K562 (cell line): ENCODE data around the gene VASH2. TPM values are rescaled to one million over a fixed set of nuclear protein-coding genes. Genes with fewer than 3 reads are reported as not detected.
A peak's percentile ranks its signal among the peaks of the same experiment; 100 is the strongest.

Experiments used
- BRD9 ChIP-seq: fragments of 450-650 bp; IDR thresholded peaks from 2 replicates; pipeline ENCODE4 v1.6.1; 2018; ENCODE audit warnings: low read depth; ENCODE audit not compliant: partially characterized antibody
- CAMTA2 ChIP-seq: fragments of 250-450 bp; sonication (Bioruptor Pico); conservative IDR thresholded peaks from 2 replicates; pipeline ENCODE4 v1.5.1; 2022
- CEBPB ChIP-seq: fragments of 450-650 bp; IDR thresholded peaks from 2 replicates; pipeline ENCODE4 v1.6.1; 2016; ENCODE audit warnings: missing genetic modification characterization, missing compliant biosample characterization
- CREM ChIP-seq: IDR thresholded peaks from 2 replicates; pipeline ENCODE4 v1.6.1; 2014; ENCODE audit warnings: antibody characterized with exemption, low read depth
- EP400 ChIP-seq: fragments of 450-650 bp; IDR thresholded peaks from 2 replicates; pipeline ENCODE4 v1.6.1; 2017; ENCODE audit warnings: antibody characterized with exemption, mild to moderate bottlenecking, moderate library complexity
- ESRRA ChIP-seq: fragments of 450-650 bp; IDR thresholded peaks from 2 replicates; pipeline ENCODE4 v1.6.1; 2014; ENCODE audit warnings: low read depth, mild to moderate bottlenecking, moderate library complexity, borderline replicate concordance
- FOXA3 ChIP-seq, 2 experiments: fragments of 450-650 bp in 1 of 2; sonication (generic) in 1 of 2; formaldehyde crosslinking; IDR thresholded peaks in 1 of 2; conservative IDR thresholded peaks in 1 of 2; 2 replicates each; pipeline versions ENCODE4 v1.4.0 to v1.8.0; 2020 to 2022; ENCODE audit warnings: mild to moderate bottlenecking in 2 of 2, missing genetic modification reagents in 1 of 2
- FOXJ2 ChIP-seq: fragments of 200-800 bp; sonication (Bioruptor generic); IDR thresholded peaks from 2 replicates; pipeline ENCODE4 v1.6.1; 2016; ENCODE audit warnings: missing genetic modification characterization, missing compliant biosample characterization
- FOXJ3 ChIP-seq: sonication (generic); formaldehyde crosslinking; IDR thresholded peaks from 2 replicates; pipeline ENCODE4 v1.4.0; 2020; ENCODE audit warnings: mild to moderate bottlenecking, missing genetic modification reagents
- HDAC2 ChIP-seq: fragments of 450-650 bp; IDR thresholded peaks from 2 replicates; pipeline ENCODE4 v1.6.1; 2016; ENCODE audit warnings: mild to moderate bottlenecking
- HDAC3 ChIP-seq: fragments of 450-650 bp; IDR thresholded peaks from 2 replicates; pipeline ENCODE4 v1.6.1; 2018; ENCODE audit warnings: borderline replicate concordance, mild to moderate bottlenecking, moderate library complexity; ENCODE audit not compliant: partially characterized antibody
- MAFF ChIP-seq: IDR thresholded peaks from 2 replicates; pipeline ENCODE4 v1.6.1; 2012; ENCODE audit warnings: low read length, improper control_type of control experiment
- MAFG ChIP-seq: fragments of 450-650 bp; conservative IDR thresholded peaks from 2 replicates; pipeline ENCODE4 v1.6.1; 2016; ENCODE audit warnings: missing genetic modification characterization, missing compliant biosample characterization
- MYC ChIP-seq, 2 experiments: fragments of 250-450 bp in 1 of 2; sonication (Bioruptor Pico) in 1 of 2; IDR thresholded peaks; 2 replicates each; pipeline versions ENCODE4 v1.5.1 to v1.6.1; 2012 to 2021; ENCODE audit warnings: low read depth in 2 of 2, borderline replicate concordance in 1 of 2, improper control_type of control experiment in 1 of 2, low read length in 1 of 2, mild to moderate bottlenecking in 1 of 2, moderate library complexity in 1 of 2
- RBFOX2 ChIP-seq: fragments of 200-400 bp; formaldehyde crosslinking; IDR thresholded peaks from 2 replicates; pipeline ENCODE4 v1.6.1; 2017; ENCODE audit warnings: low read depth, mild to moderate bottlenecking, low read length, moderate library complexity
- SMAD4 ChIP-seq: fragments of 250-450 bp; sonication (Bioruptor Pico); conservative IDR thresholded peaks from 2 replicates; pipeline ENCODE4 v1.8.0; 2021; ENCODE audit warnings: inconsistent platforms, mild to moderate bottlenecking, moderate library complexity
- STAG1 ChIP-seq: sonication (generic); formaldehyde crosslinking; IDR thresholded peaks from 2 replicates; pipeline ENCODE4 v1.5.0; 2020; ENCODE audit warnings: missing genetic modification reagents, borderline replicate concordance
- ZBED1 ChIP-seq: IDR thresholded peaks from 2 replicates; pipeline ENCODE4 v1.6.1; 2014
- ZBTB8A ChIP-seq: fragments of 450-650 bp; IDR thresholded peaks from 2 replicates; pipeline ENCODE4 v1.6.1; 2018; ENCODE audit warnings: mild to moderate bottlenecking, moderate library complexity; ENCODE audit not compliant: partially characterized antibody
- ZNF239 ChIP-seq: fragments of 250-450 bp; sonication (Bioruptor Pico); IDR thresholded peaks from 2 replicates; pipeline ENCODE4 v1.4.0; 2020; ENCODE audit warnings: mild to moderate bottlenecking
- polyA plus RNA-seq, 8 experiments: library from polyadenylated mRNA; depleted of rRNA in 4 of 8; stranded (reverse) in 5 of 8; unstranded in 3 of 8; fragments of >200 nt; fragmentation: Nextera tagmentation in 2 of 8; fragmentation: Illumina TruSeq in 1 of 8; extraction: Ambion mirVana in 2 of 8; extraction: Trizol in 1 of 8; gene quantifications; 2 replicates each; pipeline versions ENCODE4 v1.2.1 to v1.2.3, GENCODE V29; 2011 to 2014; ENCODE audit warnings: inconsistent platforms in 1 of 8, missing spikeins in 1 of 8
- total RNA-seq, 7 experiments: library from RNA; depleted of rRNA in 6 of 7; stranded (reverse); fragments of >200 nt in 6 of 7; fragmentation: Illumina TruSeq in 2 of 7; extraction: Trizol in 2 of 7; gene quantifications; 2 replicates each; pipeline versions ENCODE4 v1.2.1 to v1.2.3, GENCODE V29; 2011 to 2021; ENCODE audit warnings: low replicate concordance in 1 of 7
- TF ChIP-seq, protein P1 (sequence below): fragments of 450-650 bp; IDR thresholded peaks from 2 replicates; pipeline ENCODE4 v1.6.1; 2016; ENCODE audit warnings: missing biosample characterization, missing genetic modification characterization
- TF ChIP-seq, protein P2 (sequence below): fragments of 450-650 bp; formaldehyde crosslinking; IDR thresholded peaks from 2 replicates; pipeline ENCODE4 v1.4.0; 2020; ENCODE audit warnings: mild to moderate bottlenecking, moderate library complexity
- TF ChIP-seq, protein P3 (sequence below): sonication (generic); IDR thresholded peaks from 2 replicates; pipeline ENCODE4 v1.6.1; 2016

VASH2 gene
- total and polyA plus RNA-seq, 9 of the 15 experiments (the other 6 are each of a cell fraction or from before 2014, with no cell fraction given): 0.04 to 0.40 (median 0.10) TPM; not detected in 1

DNA sequence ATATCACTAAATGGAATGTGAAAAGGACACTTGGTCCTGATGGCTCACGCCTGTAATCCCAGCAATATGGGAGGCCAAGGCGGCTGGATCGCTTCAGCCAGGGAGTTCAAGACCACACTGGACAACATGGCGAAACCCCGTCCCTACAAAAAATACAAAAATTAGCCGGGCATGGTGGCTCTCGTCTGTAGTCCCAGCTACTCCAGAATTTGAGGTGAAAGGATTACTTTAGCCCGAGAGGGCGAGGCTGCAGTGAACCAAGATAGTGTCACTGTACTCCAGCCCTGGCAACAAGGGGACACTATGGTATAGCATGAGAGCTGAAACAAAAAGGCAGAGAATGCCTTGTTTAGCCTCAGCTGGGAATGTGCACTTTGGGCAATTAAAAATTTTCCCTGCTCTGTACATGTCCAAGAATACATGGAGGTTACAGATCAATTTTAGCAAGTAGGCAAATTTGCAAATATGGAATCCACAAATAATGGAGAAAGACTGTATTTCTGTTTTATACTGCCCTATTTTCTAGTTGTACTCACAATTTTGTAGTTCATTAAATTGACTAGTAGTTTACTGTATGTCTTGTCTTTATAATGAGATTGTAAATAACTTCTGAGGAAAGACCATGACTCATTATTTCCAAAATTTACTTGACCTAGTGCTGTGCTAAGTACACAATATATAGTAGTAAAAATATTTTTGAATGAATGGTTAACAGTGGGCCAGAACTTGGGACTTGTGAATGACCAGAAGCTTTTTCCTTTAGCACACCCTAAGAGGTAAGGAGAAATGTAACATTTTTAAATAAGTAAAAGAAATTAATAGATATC, 67.3 kb downstream of the VASH2 start (continued):
- TF ChIP-seq MAFF (peak; percentile 37; the same call in 1 of the 2 replicates), HDAC3 (peak; percentile 22), ZNF239 (CRISPR knock-in tag) (no peak), ZBED1 (no peak), EP400 (peak; percentile 32; the same call in 1 of the 2 replicates), BRD9 (peak; percentile 78), HDAC2 (0 out of 2 replicates have a peak, but pooled peaks have one; percentile 16), ZBTB8A (no peak), FOXA3 (CRISPR knock-in tag; conservative IDR thresholded peaks at IDR 0.05 in 1 of 2, IDR thresholded peaks at IDR 0.05 in 1 of 2) (0 out of 4 replicates have a peak, but pooled peaks of 1 of the 2 experiments have one; percentile 7), MAFG (tag) (peak; percentile 28; the same call in 1 of the 2 replicates), CREM (no peak), CAMTA2 (CRISPR knock-in tag) (no peak), RBFOX2 (no peak), ESRRA (peak; percentile 8; the same call in 1 of the 2 replicates), MYC (IDR thresholded peaks at IDR 0.05; ENCODE audit: low read depth, low read length) (no peak), MYC (CRISPR knock-in tag; IDR thresholded peaks at IDR 0.05; ENCODE audit: borderline replicate concordance, low read depth) (0 out of 2 replicates have a peak, but pooled peaks have one; percentile 19), FOXJ2 (tag) (0 out of 2 replicates have a peak, but pooled peaks have one; percentile 63), SMAD4 (peak; percentile 7; the same call in 1 of the 2 replicates), STAG1 (CRISPR knock-in tag) (no peak), CEBPB (tag) (0 out of 2 replicates have a peak, but pooled peaks have one; percentile 6), FOXJ3 (CRISPR knock-in tag) (no peak)
- TF ChIP-seq, protein P1, sequence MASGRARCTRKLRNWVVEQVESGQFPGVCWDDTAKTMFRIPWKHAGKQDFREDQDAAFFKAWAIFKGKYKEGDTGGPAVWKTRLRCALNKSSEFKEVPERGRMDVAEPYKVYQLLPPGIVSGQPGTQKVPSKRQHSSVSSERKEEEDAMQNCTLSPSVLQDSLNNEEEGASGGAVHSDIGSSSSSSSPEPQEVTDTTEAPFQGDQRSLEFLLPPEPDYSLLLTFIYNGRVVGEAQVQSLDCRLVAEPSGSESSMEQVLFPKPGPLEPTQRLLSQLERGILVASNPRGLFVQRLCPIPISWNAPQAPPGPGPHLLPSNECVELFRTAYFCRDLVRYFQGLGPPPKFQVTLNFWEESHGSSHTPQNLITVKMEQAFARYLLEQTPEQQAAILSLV (tag): no peak
- TF ChIP-seq, protein P2, sequence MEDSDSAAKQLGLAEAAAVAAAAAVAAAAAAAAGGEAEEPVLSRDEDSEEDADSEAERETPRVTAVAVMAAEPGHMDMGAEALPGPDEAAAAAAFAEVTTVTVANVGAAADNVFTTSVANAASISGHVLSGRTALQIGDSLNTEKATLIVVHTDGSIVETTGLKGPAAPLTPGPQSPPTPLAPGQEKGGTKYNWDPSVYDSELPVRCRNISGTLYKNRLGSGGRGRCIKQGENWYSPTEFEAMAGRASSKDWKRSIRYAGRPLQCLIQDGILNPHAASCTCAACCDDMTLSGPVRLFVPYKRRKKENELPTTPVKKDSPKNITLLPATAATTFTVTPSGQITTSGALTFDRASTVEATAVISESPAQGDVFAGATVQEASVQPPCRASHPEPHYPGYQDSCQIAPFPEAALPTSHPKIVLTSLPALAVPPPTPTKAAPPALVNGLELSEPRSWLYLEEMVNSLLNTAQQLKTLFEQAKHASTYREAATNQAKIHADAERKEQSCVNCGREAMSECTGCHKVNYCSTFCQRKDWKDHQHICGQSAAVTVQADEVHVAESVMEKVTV: no peak
- TF ChIP-seq, protein P3, sequence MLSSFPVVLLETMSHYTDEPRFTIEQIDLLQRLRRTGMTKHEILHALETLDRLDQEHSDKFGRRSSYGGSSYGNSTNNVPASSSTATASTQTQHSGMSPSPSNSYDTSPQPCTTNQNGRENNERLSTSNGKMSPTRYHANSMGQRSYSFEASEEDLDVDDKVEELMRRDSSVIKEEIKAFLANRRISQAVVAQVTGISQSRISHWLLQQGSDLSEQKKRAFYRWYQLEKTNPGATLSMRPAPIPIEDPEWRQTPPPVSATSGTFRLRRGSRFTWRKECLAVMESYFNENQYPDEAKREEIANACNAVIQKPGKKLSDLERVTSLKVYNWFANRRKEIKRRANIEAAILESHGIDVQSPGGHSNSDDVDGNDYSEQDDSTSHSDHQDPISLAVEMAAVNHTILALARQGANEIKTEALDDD: 0 out of 2 replicates have a peak, but pooled peaks have one; percentile 17
